Neutrophil (primary cell): ENCODE data around the gene ANKRD66.

ENCODE experiments used
- H3K27ac ChIP-seq: fragments of 200-600 bp; sonication (generic); 2 replicates; pipeline ENCODE4 v1.5.1; 2016; ENCODE audit warnings: mild to moderate bottlenecking, moderate library complexity
- H3K27me3 ChIP-seq: fragments of 200-600 bp; sonication (generic); 2 replicates; pipeline ENCODE4 v1.6.0; 2016; ENCODE audit warnings: mild to moderate bottlenecking
- H3K36me3 ChIP-seq: fragments of 200-600 bp; sonication (generic); 2 replicates; pipeline ENCODE4 v1.5.1; 2017
- H3K4me1 ChIP-seq, 2 experiments: fragments of 200-600 bp in 1 of 2; sonication (generic) in 1 of 2; 1 replicate in 1 of 2; 2 replicates in 1 of 2; pipeline versions ENCODE4 v1.5.1 to v1.6.1; 2013 to 2016; ENCODE audit warnings: low read depth in 1 of 2, low read length in 1 of 2, mild to moderate bottlenecking in 1 of 2, moderate library complexity in 1 of 2; ENCODE audit not compliant: control insufficient read depth in 1 of 2, insufficient read depth in 1 of 2
- H3K4me3 ChIP-seq, 2 experiments: fragments of 200-600 bp in 1 of 2; sonication (generic) in 1 of 2; 1 replicate in 1 of 2; 2 replicates in 1 of 2; pipeline ENCODE4 v1.5.1; 2013 to 2016; ENCODE audit warnings: low read depth in 1 of 2, low read length in 1 of 2, mild to moderate bottlenecking in 1 of 2, moderate library complexity in 1 of 2
- H3K9me3 ChIP-seq: fragments of 200-600 bp; sonication (generic); 2 replicates; pipeline ENCODE4 v1.5.1; 2016
- TF ChIP-seq, protein P1 (sequence below): fragments of 200-600 bp; sonication (generic); IDR thresholded peaks from 2 replicates; pipeline ENCODE4 v1.5.1; 2016; ENCODE audit warnings: antibody characterized with exemption

Gene ANKRD66

DNA sequence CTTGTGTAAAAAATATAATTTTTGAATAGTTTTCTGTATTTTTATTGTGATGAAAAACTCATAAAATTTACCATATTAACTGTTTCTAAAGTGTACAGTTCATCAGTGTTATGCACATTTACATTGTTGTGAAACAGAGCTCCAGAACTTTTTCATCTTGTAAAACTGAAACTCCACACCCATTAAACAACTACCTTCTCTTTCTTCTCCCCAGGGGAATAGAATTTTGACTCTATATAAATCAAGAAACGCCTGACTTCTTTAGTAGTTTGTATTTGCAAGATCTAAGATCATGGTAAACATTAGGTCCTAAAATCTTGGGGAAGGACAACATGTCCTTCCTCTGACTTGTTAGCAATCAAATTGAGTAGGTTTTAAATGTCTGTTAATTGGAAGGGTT is 9.1 kb downstream of the ANKRD66 start:
- no peaks in the 10 kb centered on the region for H3K36me3 ChIP-seq
- TF ChIP-seq, protein P1, sequence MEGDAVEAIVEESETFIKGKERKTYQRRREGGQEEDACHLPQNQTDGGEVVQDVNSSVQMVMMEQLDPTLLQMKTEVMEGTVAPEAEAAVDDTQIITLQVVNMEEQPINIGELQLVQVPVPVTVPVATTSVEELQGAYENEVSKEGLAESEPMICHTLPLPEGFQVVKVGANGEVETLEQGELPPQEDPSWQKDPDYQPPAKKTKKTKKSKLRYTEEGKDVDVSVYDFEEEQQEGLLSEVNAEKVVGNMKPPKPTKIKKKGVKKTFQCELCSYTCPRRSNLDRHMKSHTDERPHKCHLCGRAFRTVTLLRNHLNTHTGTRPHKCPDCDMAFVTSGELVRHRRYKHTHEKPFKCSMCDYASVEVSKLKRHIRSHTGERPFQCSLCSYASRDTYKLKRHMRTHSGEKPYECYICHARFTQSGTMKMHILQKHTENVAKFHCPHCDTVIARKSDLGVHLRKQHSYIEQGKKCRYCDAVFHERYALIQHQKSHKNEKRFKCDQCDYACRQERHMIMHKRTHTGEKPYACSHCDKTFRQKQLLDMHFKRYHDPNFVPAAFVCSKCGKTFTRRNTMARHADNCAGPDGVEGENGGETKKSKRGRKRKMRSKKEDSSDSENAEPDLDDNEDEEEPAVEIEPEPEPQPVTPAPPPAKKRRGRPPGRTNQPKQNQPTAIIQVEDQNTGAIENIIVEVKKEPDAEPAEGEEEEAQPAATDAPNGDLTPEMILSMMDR = no peak
- no peak overlapping the region for H3K4me3 ChIP-seq
- no peaks in the 10 kb centered on the region for H3K27me3 ChIP-seq
- H3K27ac ChIP-seq = no peak overlapping the region
- H3K4me1 ChIP-seq = no peaks in the 10 kb centered on the region
- H3K9me3 ChIP-seq = no peaks in the 10 kb centered on the region

DNA sequence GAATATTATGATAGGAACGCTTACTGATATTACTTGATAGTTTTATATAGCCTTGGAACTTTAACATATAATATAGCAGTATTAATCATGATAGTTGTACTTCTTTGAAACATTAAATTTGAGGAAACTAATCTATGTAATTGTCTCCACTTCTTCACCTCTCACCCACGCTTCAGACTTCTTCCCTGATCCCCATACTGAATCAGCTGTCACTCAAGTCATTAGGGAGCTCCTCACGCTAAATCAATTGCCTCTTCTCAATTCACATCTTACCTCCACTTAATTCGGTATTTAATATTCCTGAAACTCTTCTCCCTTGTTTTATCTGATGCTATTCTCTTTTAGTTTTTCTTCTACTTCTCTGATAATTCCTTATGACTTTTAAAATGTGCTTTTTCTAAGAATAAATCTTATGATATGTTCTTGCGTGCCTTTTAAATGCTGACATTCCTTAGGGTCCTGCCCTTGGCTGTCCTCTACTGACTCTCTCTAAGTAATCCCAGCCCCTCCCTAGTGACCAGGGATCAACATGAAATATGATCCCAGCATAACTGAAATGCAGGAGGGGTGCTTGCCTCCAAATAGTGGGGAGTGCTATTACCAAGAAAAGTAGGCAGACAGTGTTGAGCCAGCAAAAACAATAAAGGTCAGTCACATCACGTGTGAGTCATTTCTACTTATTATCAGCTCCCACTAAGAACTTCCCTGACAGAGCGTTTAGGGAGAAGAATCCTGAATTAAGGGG is 9.9 kb downstream of the ANKRD66 start:
- Histone ChIP-seq H3K27me3 (no peaks in the 10 kb centered on the region), H3K36me3 (no peaks in the 10 kb centered on the region), H3K9me3 (no peaks in the 10 kb centered on the region), H3K27ac (no peak overlapping the region), H3K4me3 (no peak overlapping the region), H3K4me1 (no peaks in the 10 kb centered on the region)
- TF ChIP-seq, protein P1 = no peak

DNA sequence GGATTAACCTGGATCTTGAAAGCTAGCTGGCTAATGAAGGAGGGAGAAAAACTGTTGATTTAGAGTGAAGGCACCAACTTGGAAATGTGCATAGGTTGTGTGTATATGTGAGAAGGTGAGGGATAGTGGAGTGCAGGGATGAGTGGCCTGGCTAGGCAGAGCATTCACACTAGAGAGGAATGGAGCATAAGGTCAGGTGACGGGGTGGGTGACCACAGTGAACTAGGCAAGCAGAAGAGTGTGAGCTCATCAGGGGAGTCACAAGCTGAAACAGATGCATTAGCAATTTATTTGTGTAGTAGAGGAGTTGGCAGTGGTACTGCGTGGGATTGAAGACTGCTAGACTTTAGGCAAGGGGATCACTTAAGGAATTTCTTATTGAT is 10.5 kb downstream of the ANKRD66 start:
- H3K9me3 ChIP-seq = no peaks in the 10 kb centered on the region
- TF ChIP-seq, protein P1 = no peak
- no peak overlapping the region for H3K4me3 ChIP-seq
- H3K36me3 ChIP-seq = no peaks in the 10 kb centered on the region
- no peaks in the 10 kb centered on the region for H3K4me1 ChIP-seq
- no peaks in the 10 kb centered on the region for H3K27me3 ChIP-seq
- no peak overlapping the region for H3K27ac ChIP-seq

DNA sequence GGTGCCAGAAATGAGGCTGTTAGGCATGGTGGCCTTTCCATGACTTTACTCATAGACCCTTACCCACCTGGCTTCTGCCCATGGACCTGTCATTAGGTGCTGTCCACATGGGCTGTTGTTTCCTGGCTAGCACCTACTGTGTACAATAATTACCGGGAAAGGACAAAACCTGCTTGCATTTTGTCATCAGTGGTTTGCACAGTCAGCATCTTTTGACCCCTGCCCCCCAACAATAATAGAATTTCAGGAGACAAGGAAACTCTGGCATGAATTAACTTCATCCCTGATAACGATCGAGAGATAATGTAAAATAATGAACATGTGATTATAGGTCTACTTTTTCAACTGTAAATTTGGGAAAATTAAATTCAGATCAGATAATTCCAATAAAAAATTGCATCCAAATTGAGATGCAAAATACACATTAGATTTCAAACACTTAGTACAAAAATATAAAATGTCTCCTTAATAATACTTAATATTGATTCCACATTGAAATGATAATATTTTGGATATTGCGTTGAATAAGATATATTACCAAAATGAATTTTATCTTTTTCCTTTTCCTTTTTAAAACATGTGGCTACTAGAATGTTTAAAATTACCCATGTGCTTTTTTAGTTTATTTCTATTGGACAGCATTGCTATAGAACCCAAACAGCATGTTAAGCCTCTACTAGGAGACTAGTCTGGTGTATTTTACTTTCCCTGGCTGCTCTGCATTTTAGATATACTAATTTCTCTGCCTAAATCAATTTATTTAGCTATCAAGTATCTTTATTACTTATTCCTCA is 12.4 kb downstream of the ANKRD66 start:
- H3K9me3 ChIP-seq = no peaks in the 10 kb centered on the region
- no peaks in the 10 kb centered on the region for H3K4me1 ChIP-seq
- no peak overlapping the region for H3K4me3 ChIP-seq
- TF ChIP-seq, protein P1 = no peak
- no peaks in the 10 kb centered on the region for H3K36me3 ChIP-seq
- H3K27ac ChIP-seq = no peak overlapping the region
- no peaks in the 10 kb centered on the region for H3K27me3 ChIP-seq

DNA sequence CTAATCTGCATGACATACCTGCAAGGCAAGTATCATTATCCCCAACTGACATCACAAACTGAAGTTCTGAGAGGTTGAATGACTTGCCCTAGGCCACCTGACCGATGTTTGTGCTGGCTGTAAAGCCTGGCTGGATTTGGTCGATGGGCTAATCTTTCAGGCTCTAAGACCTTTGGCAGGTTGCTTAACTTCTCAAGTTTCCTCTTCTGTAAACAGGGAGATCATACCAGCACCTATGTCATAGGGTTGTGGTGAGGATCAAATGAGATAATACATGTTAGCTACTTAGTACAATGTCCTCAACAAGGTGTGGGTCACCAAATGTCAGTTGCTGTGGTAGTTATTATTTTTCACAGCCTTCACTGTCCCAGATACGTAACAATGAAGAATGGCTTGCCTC is 14.2 kb downstream of the ANKRD66 start:
- Histone ChIP-seq H3K9me3 (no peaks in the 10 kb centered on the region), H3K27me3 (no peaks in the 10 kb centered on the region), H3K27ac (no peak overlapping the region), H3K36me3 (no peaks in the 10 kb centered on the region), H3K4me3 (no peak overlapping the region), H3K4me1 (no peaks in the 10 kb centered on the region)
- TF ChIP-seq, protein P1 = no peak
